HEK293 (cell line): ENCODE data around the gene EVA1B.

Source experiments
- CTCF ChIP-seq: fragments of 450-650 bp; formaldehyde crosslinking; IDR thresholded peaks from 2 replicates; pipeline ENCODE4 v1.5.1; 2016; ENCODE audit warnings: missing biosample characterization, missing genetic modification characterization
- KLF9 ChIP-seq: fragments of 450-650 bp; formaldehyde crosslinking; IDR thresholded peaks from 2 replicates; pipeline ENCODE4 v1.5.1; 2016; ENCODE audit warnings: missing biosample characterization, missing genetic modification characterization, low read depth
- PATZ1 ChIP-seq: fragments of 450-650 bp; formaldehyde crosslinking; IDR thresholded peaks from 2 replicates; pipeline ENCODE4 v1.5.1; 2016; ENCODE audit warnings: missing biosample characterization, missing genetic modification characterization
- YY1 ChIP-seq: fragments of 450-650 bp; formaldehyde crosslinking; IDR thresholded peaks from 2 replicates; pipeline ENCODE4 v1.5.1; 2018; ENCODE audit warnings: missing biosample characterization, missing genetic modification characterization
- ZBTB10 ChIP-seq: fragments of 450-650 bp; formaldehyde crosslinking; IDR thresholded peaks from 2 replicates; pipeline ENCODE4 v1.5.1; 2016; ENCODE audit warnings: missing biosample characterization, missing genetic modification characterization
- ZNF121 ChIP-seq: fragments of 450-650 bp; formaldehyde crosslinking; IDR thresholded peaks from 2 replicates; pipeline ENCODE4 v1.5.1; 2016; ENCODE audit warnings: missing biosample characterization, missing genetic modification characterization
- ZNF169 ChIP-seq: fragments of 450-650 bp; formaldehyde crosslinking; IDR thresholded peaks from 2 replicates; pipeline ENCODE4 v1.5.1; 2016; ENCODE audit warnings: missing biosample characterization, missing genetic modification characterization
- ZNF530 ChIP-seq: fragments of 450-650 bp; formaldehyde crosslinking; IDR thresholded peaks from 2 replicates; pipeline ENCODE4 v1.5.1; 2016; ENCODE audit warnings: low read depth, missing biosample characterization, missing genetic modification characterization
- ZNF623 ChIP-seq: fragments of 450-650 bp; formaldehyde crosslinking; IDR thresholded peaks from 2 replicates; pipeline ENCODE4 v1.5.1; 2016; ENCODE audit warnings: missing biosample characterization, missing genetic modification characterization
- ZNF664 ChIP-seq: fragments of 450-650 bp; formaldehyde crosslinking; IDR thresholded peaks from 2 replicates; pipeline ENCODE4 v1.5.1; 2016; ENCODE audit warnings: missing biosample characterization, missing genetic modification characterization
- TF ChIP-seq, protein P1 (sequence below): fragments of 450-650 bp; formaldehyde crosslinking; optimal IDR thresholded peaks from 2 replicates; pipeline ENCODE3; 2016; ENCODE audit warnings: missing biosample characterization, mild to moderate bottlenecking, missing genetic modification characterization
- TF ChIP-seq, protein P2 (sequence below): fragments of 450-650 bp; formaldehyde crosslinking; IDR thresholded peaks from 2 replicates; pipeline ENCODE4 v1.5.1; 2016; ENCODE audit warnings: missing biosample characterization, missing genetic modification characterization

DNA sequence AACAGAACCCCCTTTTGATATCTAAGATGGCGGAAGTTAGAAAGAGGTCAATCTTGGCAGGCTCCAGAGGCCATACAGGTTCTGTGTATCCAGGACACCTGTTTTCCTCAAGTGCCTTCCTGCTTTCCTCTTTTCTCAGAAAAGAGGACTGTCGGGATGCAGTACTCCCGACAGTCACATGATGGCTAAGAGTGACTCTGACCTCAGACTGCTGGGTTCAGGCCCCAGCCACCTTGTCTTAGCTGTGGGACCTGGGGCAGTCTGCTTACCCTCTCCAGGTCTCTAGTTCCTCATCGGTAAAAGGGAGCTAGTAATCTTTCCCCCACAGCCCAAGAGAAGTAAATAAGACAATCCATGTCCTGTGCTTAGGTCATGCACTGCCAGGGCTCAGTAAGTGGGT is 32.4 kb upstream of the EVA1B start:
- TF ChIP-seq YY1 (tag by site-specific recombination) = no peak
- TF ChIP-seq, protein P1, sequence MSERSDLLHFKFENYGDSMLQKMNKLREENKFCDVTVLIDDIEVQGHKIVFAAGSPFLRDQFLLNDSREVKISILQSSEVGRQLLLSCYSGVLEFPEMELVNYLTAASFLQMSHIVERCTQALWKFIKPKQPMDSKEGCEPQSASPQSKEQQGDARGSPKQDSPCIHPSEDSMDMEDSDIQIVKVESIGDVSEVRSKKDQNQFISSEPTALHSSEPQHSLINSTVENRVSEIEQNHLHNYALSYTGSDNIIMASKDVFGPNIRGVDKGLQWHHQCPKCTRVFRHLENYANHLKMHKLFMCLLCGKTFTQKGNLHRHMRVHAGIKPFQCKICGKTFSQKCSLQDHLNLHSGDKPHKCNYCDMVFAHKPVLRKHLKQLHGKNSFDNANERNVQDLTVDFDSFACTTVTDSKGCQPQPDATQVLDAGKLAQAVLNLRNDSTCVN = no peak
- TF ChIP-seq ZNF169 (tag by site-specific recombination) = no peak
- TF ChIP-seq KLF9 (tag by site-specific recombination) = no peak
- no peak for TF ChIP-seq ZBTB10 (tag by site-specific recombination)
- TF ChIP-seq CTCF (tag by site-specific recombination) = no peak
- no peak for TF ChIP-seq ZNF530 (tag by site-specific recombination)
- TF ChIP-seq ZNF664 (tag by site-specific recombination) = no peak
- TF ChIP-seq, protein P2, sequence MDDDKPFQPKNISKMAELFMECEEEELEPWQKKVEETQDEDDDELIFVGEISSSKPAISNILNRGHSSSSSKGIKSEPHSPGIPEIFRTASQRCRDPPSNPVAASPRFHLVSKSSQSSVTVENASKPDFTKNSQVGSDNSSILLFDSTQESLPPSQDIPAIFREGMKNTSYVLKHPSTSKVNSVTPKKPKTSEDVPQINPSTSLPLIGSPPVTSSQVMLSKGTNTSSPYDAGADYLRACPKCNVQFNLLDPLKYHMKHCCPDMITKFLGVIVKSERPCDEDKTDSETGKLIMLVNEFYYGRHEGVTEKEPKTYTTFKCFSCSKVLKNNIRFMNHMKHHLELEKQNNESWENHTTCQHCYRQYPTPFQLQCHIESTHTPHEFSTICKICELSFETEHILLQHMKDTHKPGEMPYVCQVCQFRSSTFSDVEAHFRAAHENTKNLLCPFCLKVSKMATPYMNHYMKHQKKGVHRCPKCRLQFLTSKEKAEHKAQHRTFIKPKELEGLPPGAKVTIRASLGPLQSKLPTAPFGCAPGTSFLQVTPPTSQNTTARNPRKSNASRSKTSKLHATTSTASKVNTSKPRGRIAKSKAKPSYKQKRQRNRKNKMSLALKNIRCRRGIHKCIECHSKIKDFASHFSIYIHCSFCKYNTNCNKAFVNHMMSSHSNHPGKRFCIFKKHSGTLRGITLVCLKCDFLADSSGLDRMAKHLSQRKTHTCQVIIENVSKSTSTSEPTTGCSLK = no peak
- TF ChIP-seq PATZ1 = no peak
- TF ChIP-seq ZNF121 (tag by site-specific recombination) = no peak
- no peak for TF ChIP-seq ZNF623 (tag by site-specific recombination)
